NCI-H187 (cell line): ENCODE data around the gene SMAD3.

Experiments
- DNase-seq, 2 experiments: peaks; one replicate each; lab custom pipeline; 2025; lab: John Stamatoyannopoulos, UW

SMAD3 gene

DNA sequence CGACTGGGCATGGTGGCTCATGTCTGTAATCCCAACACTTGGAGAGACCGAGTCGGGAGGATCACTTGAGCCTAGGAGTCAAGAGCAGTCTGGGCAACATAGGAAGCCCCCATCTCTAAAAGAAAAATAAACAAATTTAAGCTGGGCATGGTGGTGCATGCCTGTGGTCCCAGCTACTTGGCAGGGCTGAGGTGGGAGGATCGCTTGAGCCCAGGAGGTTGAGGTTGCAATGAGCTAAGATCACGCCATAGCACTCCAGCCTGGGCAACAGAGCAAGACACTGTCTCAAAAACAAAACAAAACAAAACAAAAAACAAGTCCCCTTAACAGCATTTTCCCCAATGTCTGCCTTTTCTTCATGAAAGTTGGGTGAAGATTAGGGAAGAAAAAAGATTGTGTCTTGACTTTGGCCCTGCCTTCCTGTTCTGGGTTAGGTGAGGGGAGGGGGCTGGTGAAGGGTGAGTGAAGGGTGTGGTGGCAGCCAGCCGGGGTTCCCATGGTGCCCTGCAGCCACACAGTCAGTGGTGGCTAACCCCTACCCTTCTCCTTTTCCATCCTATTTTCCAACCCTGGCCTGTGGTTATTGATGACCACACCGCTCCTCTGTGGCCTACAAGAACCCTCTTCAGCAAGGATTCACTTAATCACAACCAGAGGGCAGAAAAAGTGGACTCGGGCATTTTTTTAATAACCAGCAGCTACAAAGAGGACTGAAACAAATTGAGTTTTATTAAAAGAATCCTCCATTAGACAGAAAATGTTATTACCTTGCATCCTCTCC is 28.4 kb upstream of the SMAD3 start:
- DNase-seq, result no peak

DNA sequence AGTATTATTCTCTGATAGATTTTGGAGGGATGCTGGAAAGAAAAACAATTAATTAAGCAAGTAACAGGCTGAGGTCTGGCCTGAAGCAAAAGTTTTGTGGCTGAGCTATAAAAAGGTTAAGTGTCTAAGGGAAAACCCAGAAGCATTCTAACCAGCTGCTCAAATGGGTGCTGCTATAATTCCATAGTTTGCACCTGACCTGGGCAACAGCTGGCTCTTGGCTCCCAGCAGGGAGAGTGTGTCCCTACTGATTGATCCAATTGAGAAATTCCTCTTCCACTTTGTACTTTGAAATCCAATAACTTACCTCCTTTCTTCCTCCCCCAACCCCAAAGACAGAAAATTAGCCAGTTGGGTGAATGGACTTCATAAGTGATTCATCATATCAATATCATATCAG is 27.7 kb upstream of the SMAD3 start:
- no peak for DNase-seq

DNA sequence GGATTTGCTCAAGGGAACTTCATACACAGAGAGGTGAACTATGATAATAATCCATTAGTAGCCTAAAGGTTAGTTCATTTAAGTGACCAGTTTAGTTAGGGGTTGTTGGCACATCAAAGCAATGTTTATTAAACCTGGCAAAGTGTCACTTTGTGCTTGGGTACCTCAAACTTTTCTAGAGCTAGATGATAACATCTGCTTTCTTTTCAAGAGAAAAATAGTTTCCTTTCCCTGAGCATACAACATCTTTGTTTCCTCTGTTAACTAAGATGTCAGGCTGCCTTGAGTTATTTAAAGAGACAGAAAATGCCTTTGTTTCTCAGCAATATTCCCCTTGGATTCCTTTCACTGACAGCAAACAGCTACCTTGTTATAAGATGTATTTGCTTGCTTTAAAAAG is 26.7 kb upstream of the SMAD3 start:
- DNase-seq, result no peak

DNA sequence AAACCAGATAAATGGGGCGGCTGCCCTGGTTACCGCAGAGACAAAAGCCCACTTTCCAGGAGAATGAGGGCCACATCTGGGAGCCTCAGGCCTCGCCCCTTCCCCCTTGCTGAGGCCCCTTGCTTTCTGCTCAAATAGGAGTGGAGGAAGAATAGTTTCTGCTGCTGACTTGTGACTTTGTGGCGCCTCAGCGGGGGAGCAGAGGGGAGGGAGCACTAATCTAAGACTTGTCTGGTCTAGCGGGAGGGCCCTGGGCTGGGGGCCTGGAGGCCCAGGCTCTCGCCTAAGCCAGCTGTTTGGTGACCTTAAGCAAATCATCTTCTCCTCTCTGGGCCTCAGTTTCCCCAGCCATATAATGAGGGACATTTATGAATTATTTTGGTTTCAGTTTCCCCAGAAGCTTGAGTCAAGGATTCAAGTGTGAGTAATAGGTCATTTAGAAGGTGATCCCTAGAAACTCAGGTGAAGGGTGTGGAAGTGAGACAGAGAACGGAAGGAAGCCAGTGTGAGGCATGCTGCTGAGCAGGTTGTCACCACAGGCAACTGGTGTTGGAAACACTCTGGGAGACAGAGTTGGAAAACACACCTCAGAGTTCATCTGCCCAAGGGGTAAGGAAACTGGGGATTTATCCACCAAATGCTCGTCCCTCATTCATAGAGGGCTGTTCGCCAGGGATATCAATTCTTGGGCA is 25.9 kb upstream of the SMAD3 start:
- no peak for DNase-seq

DNA sequence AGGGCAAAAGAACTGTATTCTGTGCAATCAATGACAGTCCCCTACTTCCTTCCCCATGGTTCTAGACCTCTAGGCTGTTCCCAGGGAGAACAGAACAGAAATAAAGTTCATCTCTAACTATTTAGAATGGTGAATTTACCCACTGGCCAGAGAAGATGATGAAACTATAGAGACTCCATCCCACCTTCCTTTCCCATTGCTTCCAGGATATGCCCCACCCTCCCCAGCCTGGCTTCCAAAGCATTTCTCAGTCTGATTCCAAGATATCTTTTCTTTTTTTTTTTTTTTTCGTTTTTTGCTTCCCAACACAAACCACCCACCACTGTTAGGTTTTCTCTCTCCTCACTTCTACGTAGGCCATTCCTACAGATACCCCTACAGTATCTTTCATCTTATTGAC is 25.1 kb upstream of the SMAD3 start:
- no peak for DNase-seq

DNA sequence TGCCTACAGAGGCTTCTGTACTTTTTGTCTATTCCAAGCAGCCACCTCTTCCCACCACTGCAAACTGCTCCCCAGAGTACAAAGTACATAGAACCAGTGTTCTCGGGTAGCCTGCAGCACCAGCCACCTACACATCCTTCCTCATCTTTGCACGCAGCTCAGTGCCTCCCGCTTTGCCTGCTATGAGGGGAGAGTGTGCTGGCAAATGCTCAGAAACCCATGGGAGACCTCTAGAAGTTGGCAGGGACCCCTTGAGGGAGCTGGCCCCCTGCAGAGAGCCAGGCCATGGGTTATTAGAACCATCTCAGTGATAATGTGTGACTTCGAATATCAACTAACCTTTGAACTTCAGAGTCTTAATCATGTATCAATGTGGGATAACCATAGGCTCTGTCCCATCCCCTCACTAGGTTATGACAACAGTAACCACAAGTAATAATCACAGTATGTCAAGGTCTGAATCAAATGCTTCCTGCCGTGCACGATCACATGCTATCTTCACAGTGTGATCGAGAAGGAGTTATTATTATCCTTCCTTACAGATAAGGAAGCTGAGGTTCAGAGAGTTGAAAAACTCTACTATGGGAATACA is 22.8 kb upstream of the SMAD3 start:
- DNase-seq, result no peak

DNA sequence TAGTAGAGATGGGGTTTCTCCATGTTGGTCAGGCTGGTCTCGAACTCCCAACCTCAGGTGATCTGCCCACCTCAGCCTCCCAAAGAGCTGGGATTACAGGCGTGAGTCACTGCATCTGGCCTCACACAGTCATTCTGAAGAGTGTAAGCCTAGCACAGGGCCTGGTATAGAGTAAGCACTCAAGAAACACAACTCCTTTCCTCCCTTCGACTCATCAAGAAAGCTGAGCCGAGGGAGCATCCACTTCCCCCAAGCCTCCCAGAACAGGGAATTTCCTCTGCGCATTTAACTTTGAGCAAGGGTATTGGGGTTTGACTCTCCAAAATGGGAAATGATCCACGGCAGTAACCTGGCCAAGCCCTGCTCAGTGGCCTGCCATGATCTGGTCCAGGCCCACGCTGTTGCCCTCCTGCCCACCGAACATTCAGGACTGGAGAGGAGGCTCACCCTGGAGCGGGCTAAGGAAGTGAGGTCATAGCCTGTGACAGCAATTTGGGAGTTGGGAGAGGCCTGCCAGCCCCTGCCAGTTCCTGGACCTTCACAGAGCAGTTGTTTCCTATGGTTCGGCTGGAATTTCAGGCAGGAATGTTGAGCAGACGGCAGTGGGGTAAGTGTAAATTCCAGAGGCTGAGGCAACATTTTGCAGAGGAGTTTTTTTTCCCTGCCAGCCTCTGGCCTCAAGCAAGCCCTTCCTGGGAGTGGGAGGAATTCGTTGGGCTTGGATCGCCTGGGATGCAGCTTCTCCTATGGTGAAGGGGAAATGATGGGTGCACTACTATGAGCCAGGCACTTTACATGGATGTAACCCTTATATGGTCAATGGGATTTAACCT is 21.2 kb upstream of the SMAD3 start:
- DNase-seq, result no peak

GRCh38 chr15:67047149-67047661 is 18.2 kb upstream of the SMAD3 start:
- no peak for DNase-seq

DNA sequence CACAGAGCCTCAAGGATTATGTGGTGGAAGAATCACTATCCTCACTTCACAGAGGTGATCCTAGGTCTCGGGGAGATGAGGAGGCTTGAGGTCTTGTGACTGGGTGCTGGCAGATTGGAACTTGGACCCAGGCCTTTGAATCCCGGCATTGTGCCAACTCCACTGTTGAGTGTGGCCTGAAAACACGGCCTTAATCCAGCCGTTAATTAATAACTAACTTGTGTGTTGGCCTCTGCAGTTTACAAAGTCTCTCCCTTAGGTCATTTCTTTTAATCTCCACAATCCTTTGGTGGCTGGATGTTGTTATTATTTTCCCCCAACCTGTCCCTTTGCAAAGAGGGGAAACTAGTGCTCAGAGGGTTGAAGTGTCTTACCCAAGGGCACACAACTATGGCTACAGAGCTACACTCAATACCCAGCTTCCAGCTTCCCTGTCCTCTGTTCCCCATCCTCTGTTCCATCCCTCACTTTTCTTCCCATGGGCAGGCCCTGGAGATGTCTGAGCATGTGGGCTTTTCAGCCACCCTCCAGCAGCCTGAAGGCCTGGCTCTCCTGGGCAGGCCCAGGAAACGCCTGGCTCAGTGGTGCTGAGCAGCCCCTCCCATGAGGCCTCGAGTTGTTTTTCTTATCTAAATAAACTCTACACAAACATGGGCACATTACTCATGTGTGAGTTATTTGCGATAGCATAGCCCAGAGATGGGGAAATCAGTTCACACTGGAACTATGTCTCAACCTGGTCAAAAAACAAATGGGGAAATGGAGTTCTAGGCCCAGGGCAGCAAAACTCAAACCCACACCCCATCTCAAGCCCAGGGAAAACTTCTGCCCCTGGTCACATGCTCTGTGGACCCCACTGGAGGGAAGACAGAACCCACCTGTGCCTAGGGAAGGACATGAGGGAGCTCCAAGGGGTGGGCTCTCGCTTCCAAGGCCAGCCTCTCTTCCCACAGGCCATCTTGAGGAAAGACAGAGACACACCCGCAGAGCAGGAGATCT is 16.8 kb upstream of the SMAD3 start:
- DNase-seq, result no peak

DNA sequence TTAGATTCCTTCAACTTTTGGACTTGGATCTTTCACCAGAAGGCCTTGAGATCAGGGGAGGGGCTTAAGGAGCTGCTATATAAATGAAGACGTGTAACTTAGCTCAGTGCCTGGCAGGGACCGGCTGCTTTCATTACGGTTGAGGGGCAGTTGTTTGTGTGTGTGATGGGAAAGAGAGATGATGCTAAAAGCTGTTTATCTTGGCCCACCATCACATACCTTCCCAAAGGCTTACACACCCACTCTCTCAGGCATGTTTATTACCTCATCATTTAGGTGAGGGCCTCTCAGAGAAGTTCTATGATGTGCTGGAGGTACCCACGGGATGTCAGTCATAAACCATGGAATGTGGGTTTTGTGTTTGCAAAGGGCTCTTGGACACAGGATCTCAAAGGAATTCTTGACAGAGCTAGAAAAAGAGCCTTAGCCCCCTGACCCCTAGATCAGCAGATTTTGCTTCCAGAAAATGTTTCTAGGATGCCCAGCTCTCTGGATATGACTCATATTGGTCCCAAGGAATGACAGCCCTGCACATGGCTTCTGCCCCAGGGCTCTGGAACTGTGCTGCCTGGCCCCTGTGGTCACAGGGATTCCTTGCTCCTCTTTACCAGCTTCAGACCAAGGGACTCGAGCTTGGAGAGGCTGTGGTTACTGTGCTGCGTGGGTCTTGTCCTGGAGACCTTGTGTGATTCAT is 15.9 kb upstream of the SMAD3 start:
- DNase-seq, result no peak

DNA sequence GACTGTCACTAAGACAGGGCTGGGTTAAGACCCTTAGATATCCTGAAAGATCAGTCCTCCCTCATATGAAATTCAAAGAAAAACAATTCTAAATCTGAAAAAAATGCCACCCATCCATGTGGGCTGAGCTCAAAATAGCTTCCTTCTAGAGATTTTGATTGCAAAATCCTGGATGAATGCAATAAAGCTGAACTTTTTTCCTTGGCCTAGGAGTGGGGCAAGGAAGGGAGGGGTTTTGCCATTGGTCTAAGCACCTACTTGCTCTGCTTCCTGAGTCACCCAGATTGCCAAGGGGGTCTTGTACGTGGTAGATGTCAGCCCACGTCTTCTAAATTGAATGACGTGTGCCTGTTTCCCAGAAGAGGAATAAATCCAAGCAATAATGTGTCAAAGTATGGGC is 15.3 kb upstream of the SMAD3 start:
- DNase-seq, result no peak

DNA sequence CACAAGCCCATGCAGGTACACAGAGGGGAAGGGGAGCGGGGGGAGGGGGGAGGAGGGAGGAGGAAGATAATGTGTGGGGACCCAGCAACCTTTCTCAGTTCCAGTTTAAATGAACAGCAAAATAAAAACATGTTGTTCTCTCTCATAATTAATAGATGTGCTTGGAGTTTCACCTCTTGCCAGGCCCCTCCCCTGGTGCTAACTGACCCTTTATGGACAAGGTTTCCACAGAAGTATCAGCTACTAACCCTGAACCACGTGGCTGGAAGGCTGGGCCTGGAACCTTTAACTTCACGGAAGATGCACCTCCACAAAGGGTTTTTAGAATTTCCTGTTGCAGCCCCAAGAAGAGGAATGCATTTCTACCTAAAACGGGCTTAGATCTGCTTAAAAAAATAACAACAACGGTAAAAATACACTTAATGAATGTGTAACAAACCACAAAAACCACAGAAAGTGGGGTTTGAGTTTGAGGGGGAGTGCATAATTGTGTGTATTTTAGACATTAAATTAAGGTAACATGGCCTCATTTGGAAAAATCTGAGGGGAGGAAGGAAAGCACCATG is 14.8 kb upstream of the SMAD3 start:
- no peak for DNase-seq

- DNase-seq, result no peak
Observed at GRCh38 chr15:67051088-67052045, 14.0 kb upstream of the SMAD3 start.

DNA sequence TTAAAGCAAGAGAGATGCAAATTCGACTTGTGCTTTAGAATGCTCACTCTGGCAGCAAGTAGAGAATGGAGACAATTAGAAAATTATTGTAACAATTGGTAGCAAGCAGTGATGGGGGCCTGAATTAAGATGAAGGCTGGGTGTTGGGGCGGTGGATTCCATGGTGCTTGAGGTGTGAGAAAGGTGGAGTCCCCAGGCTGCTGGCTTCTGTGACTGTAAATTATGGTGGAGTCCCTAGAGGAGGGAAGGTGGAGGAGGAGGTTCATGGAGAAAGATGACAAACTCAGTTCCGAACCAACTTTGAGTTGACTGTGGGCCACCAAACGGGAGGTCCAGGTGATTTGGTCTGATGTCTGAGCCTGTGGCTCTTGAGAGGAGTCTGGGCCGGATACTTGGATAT is 10.7 kb upstream of the SMAD3 start:
- DNase-seq, result no peak

GRCh38 chr15:67059127-67059553 is 6.3 kb upstream of the SMAD3 start:
- no peak for DNase-seq

GRCh38 chr15:67061811-67062368 is 3.5 kb upstream of the SMAD3 start:
- DNase-seq, result no peak

GRCh38 chr15:67062369-67062985 is 2.9 kb upstream of the SMAD3 start:
- DNase-seq, result no peak
